Measurements from ENCODE around the gene EPB41L4B. TPM values are rescaled to one million over a fixed set of nuclear protein-coding genes. Genes with fewer than 3 reads are reported as not detected.
A peak's percentile ranks its signal among the peaks of the same experiment; 100 is the strongest.

Gene EPB41L4B
- total RNA-seq, 1 donor from 2014 or later, result 0.41 TPM

- Mint-ChIP-seq H3K27me3 (ENCODE audit: unreplicated experiment) (peaks cover 18% of the 10 kb centered on the region), H3K36me3 (ENCODE audit: low read depth, unreplicated experiment) (no peaks in the 10 kb centered on the region), H3K27ac (ENCODE audit: unreplicated experiment) (no peak overlapping the region), H3K9me3 (ENCODE audit: unreplicated experiment) (no peaks in the 10 kb centered on the region), H3K4me1 (ENCODE audit: unreplicated experiment) (peaks cover 4% of the 10 kb centered on the region), H3K4me3 (ENCODE audit: unreplicated experiment) (peak overlapping the region; percentile 80)
- DNase-seq (ENCODE audit: low spot score), result peak; percentile 11
- no peak for TF ChIP-seq CTCF (IDR thresholded peaks at IDR 0.05; ENCODE audit: unreplicated experiment)
Observed at GRCh38 chr9:109317979-109318741, 2.7 kb downstream of the EPB41L4B start.

GRCh38 chr9:109317311-109317978 is 3.4 kb downstream of the EPB41L4B start:
- H3K4me1 Mint-ChIP-seq (ENCODE audit: unreplicated experiment), result peaks cover 4% of the 10 kb centered on the region
- H3K27me3 Mint-ChIP-seq (ENCODE audit: unreplicated experiment), result peaks cover 17% of the 10 kb centered on the region
- no peak for TF ChIP-seq CTCF (IDR thresholded peaks at IDR 0.05; ENCODE audit: unreplicated experiment)
- no peaks in the 10 kb centered on the region for H3K36me3 Mint-ChIP-seq (ENCODE audit: low read depth, unreplicated experiment)
- H3K4me3 Mint-ChIP-seq (ENCODE audit: unreplicated experiment), result no peak overlapping the region
- no peaks in the 10 kb centered on the region for H3K9me3 Mint-ChIP-seq (ENCODE audit: unreplicated experiment)
- H3K27ac Mint-ChIP-seq (ENCODE audit: unreplicated experiment), result no peak overlapping the region
- DNase-seq (ENCODE audit: low spot score), result no peak

DNA sequence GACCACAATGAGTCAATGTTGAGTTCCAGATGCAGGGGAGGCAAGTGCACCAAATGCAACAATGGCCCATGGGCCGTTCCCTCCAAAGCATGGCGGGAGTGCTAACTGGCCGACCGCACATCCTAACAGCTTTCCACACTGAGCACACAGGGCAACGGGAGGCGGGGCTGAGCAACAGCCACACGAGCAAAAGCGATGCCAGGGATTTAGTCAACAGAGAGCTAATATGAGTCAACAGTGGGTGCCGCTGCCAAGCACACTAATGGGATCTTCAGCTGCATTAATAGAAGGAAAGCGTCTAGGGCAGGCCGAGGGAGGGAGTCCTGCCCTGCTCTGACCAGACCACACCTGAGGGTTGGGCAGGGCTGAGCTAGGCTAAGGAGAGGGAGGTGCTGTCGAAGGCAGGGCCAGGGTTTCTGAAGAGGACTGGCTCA is 4.6 kb downstream of the EPB41L4B start:
- Mint-ChIP-seq H3K4me1 (ENCODE audit: unreplicated experiment) (peaks cover 4% of the 10 kb centered on the region), H3K36me3 (ENCODE audit: low read depth, unreplicated experiment) (no peaks in the 10 kb centered on the region), H3K27ac (ENCODE audit: unreplicated experiment) (no peak overlapping the region), H3K4me3 (ENCODE audit: unreplicated experiment) (no peak overlapping the region), H3K9me3 (ENCODE audit: unreplicated experiment) (no peaks in the 10 kb centered on the region), H3K27me3 (ENCODE audit: unreplicated experiment) (peaks cover 11% of the 10 kb centered on the region)
- DNase-seq (ENCODE audit: low spot score), result no peak
- TF ChIP-seq CTCF (IDR thresholded peaks at IDR 0.05; ENCODE audit: unreplicated experiment), result no peak

- H3K9me3 Mint-ChIP-seq (ENCODE audit: unreplicated experiment), result no peaks in the 10 kb centered on the region
- TF ChIP-seq CTCF (IDR thresholded peaks at IDR 0.05; ENCODE audit: unreplicated experiment), result no peak
- no peak overlapping the region for H3K27ac Mint-ChIP-seq (ENCODE audit: unreplicated experiment)
- no peak for DNase-seq (ENCODE audit: low spot score)
- H3K36me3 Mint-ChIP-seq (ENCODE audit: low read depth, unreplicated experiment), result no peaks in the 10 kb centered on the region
- H3K4me3 Mint-ChIP-seq (ENCODE audit: unreplicated experiment), result no peak overlapping the region
- H3K4me1 Mint-ChIP-seq (ENCODE audit: unreplicated experiment), result peaks cover 4% of the 10 kb centered on the region
- peaks cover 8% of the 10 kb centered on the region for H3K27me3 Mint-ChIP-seq (ENCODE audit: unreplicated experiment)
Observed at GRCh38 chr9:109315480-109316206, 5.2 kb downstream of the EPB41L4B start.
